Panc1 (cell line): ENCODE measurements around the gene SLC5A2. TPM values are rescaled to one million over a fixed set of nuclear protein-coding genes. Genes with fewer than 3 reads are reported as not detected.
A peak's percentile ranks its signal among the peaks of the same experiment; 100 is the strongest.

Source experiments
- ATAC-seq: fragments of 200-7000 bp; cut with Tn5 transposase; 2 replicates; pipeline ENCODE4 v1.9.1; 2020; ENCODE audit warnings: mild to moderate bottlenecking, moderate library complexity
- Bru-seq: library from RNA; stranded (reverse); fragments of 400-500 nt; gene quantifications from one replicate; lab custom pipeline; 2021; lab: Mats Ljungman, UMichigan
- BruChase-seq, 2 experiments: library from RNA; stranded (reverse); fragments of 400-500 nt; gene quantifications; one replicate each; lab custom pipeline; 2021; lab: Mats Ljungman, UMichigan
- BruUV-seq: library from RNA; stranded (reverse); fragments of 400-500 nt; replicated peaks from 2 replicates; lab custom pipeline; 2021; lab: Mats Ljungman, UMichigan
- CTCF ChIA-PET: fragments of 300-600 bp; sonication (Branson Sonifier 250); formaldehyde crosslinking; loops from one replicate; lab custom pipeline; 2022; ENCODE audit warnings: antibody characterized with exemption; lab: Charles Lee
- POLR2A ChIA-PET: fragments of 300-600 bp; sonication (Branson Sonifier 250); formaldehyde crosslinking; loops from one replicate; lab custom pipeline; 2022; ENCODE audit warnings: antibody characterized with exemption; lab: Charles Lee
- DNase-seq: peaks from one replicate; pipeline ENCODE4 v3.0.0-alpha.2; 2010; ENCODE audit warnings: low read depth, low spot score
- H3K27ac ChIP-seq: 2 replicates; pipeline ENCODE4 v1.5.1; 2011; ENCODE audit warnings: mild to moderate bottlenecking, low read length, inconsistent platforms
- H3K27me3 ChIP-seq: fragments of 200-500 bp; sonication (Bioruptor generic); 2 replicates; pipeline ENCODE4 v1.6.0; 2014; ENCODE audit warnings: low read length, inconsistent platforms; ENCODE audit not compliant: control insufficient read depth, insufficient read depth
- H3K36me3 ChIP-seq: fragments of 200-500 bp; sonication (Bioruptor generic); 2 replicates; pipeline ENCODE4 v1.5.1; 2014; ENCODE audit warnings: inconsistent platforms, mild to moderate bottlenecking, low read length, moderate library complexity; ENCODE audit not compliant: control insufficient read depth, insufficient read depth
- H3K4me1 ChIP-seq: 2 replicates; pipeline ENCODE4 v1.5.1; 2011; ENCODE audit warnings: inconsistent platforms, mild to moderate bottlenecking, low read length, moderate library complexity; ENCODE audit not compliant: control insufficient read depth, insufficient read depth
- H3K4me3 ChIP-seq, 2 experiments: 2 replicates each; pipeline ENCODE4 v1.5.1; 2011 to 2012; ENCODE audit warnings: low read depth in 2 of 2, low read length in 2 of 2, mild to moderate bottlenecking in 2 of 2, inconsistent platforms in 1 of 2, moderate library complexity in 1 of 2
- H3K9me3 ChIP-seq: fragments of 200-500 bp; sonication (Bioruptor generic); 2 replicates; pipeline ENCODE4 v1.5.1; 2014; ENCODE audit warnings: low read depth, mild to moderate bottlenecking, inconsistent platforms, low read length, moderate library complexity; ENCODE audit not compliant: control insufficient read depth, insufficient read depth
- CTCF ChIP-seq: fragments of 450-650 bp; IDR thresholded peaks from 2 replicates; pipeline ENCODE4 v1.5.1; 2017; ENCODE audit warnings: mild to moderate bottlenecking
- POLR2AphosphoS5 ChIP-seq: IDR thresholded peaks from 2 replicates; pipeline ENCODE4 v1.6.1; 2012; ENCODE audit warnings: mild to moderate bottlenecking, low read depth, low read length, moderate library complexity
- REST ChIP-seq, 2 experiments: IDR thresholded peaks; 2 replicates each; pipeline ENCODE4 v1.6.1; 2011 to 2012; ENCODE audit warnings: low read depth in 2 of 2, control low read depth in 1 of 2, low read length in 1 of 2, mild to moderate bottlenecking in 1 of 2, moderate library complexity in 1 of 2; ENCODE audit not compliant: insufficient read depth in 1 of 2
- SIN3A ChIP-seq: IDR thresholded peaks from 2 replicates; pipeline ENCODE4 v1.6.1; 2012; ENCODE audit warnings: low read depth, mild to moderate bottlenecking, low read length, moderate library complexity, borderline replicate concordance; ENCODE audit not compliant: insufficient read depth
- TCF7L2 ChIP-seq: IDR thresholded peaks from 2 replicates; pipeline ENCODE4 v1.6.1; 2011; ENCODE audit warnings: mild to moderate bottlenecking, low read depth, low read length, inconsistent platforms
- in situ Hi-C: cut with HindIII; loops from 2 replicates; pipeline ENCODE4 v1.10.0; 2016; ENCODE audit warnings: low sequenced_read_pairs, low pct_unique_long_range_greater_than_20kb
- intact Hi-C: fragments of 100-400 bp; cut with micrococcal nuclease; formaldehyde crosslinking; loops from one replicate; pipeline ENCODE4 v1.10.0; 2022; ENCODE audit not compliant: unreplicated experiment
- long read RNA-seq: library from polyadenylated mRNA; unstranded; transcript quantifications from one replicate; pipeline ENCODE4 v2.0.0, GENCODE V29; 2021; ENCODE audit not compliant: unreplicated experiment
- polyA plus RNA-seq: library from polyadenylated mRNA; unstranded; fragments of >200 nt; gene quantifications from one replicate; pipeline ENCODE4 v1.2.1, GENCODE V29; 2012; ENCODE audit warnings: missing spikeins; ENCODE audit not compliant: insufficient read length
- total RNA-seq: library from RNA; stranded (reverse); gene quantifications from one replicate; pipeline ENCODE4 v1.2.1, GENCODE V29; 2021; ENCODE audit not compliant: unreplicated experiment

Gene SLC5A2
- 0.15 TPM for total RNA-seq
- 7.5 TPM for polyA plus RNA-seq
- Bru-seq, nascent RNA: percentile 9 among the genes with signal in this experiment
- BruChase-seq, experiment 1, labeled RNA remaining after a 2-hour chase: not detected
- BruChase-seq, experiment 2, labeled RNA remaining after a 6-hour chase: percentile 14 among the genes with signal in this experiment
- long read RNA-seq: 0 reads

- H3K27ac ChIP-seq: no peak within 1 kb of the TSS
- TF ChIP-seq POLR2AphosphoS5 (no peak), TCF7L2 (no peak), REST (IDR thresholded peaks at IDR 0.05; ENCODE audit: insufficient read depth in 1 of 2, low read depth in 2 of 2, low read length in 1 of 2) (no peak), CTCF (no peak), SIN3A (no peak)
- H3K4me3 ChIP-seq: no peak within 1 kb of the TSS
- H3K4me1 ChIP-seq: no peaks in the 10 kb centered on the region
- no peaks in the 10 kb centered on the region for H3K36me3 ChIP-seq
- no peaks in the 10 kb centered on the region for H3K27me3 ChIP-seq
- CTCF ChIA-PET: no interaction called here
- BruUV-seq: no TSS peak
- no peak for ATAC-seq
- in situ Hi-C loops (no loop called here), intact Hi-C loops (loop anchor here (10.0 kb wide), 1 partner anchor 192 kb away; no protein-coding TSS in a partner anchor)
- H3K9me3 ChIP-seq: no peaks in the 10 kb centered on the region
- POLR2A ChIA-PET: no interaction called here
- no peak for DNase-seq
Measured at GRCh38 chr16:31483081-31483480, at the start of gene SLC5A2. TSS of gene SLC5A2 (plus strand) at chr16:31483123. CDS start at chr16:31483137, 14 bp downstream.

GRCh38 chr16:31435341-31436220, 47.3 kb upstream of the SLC5A2 start:
- no peaks in the 10 kb centered on the region for H3K36me3 ChIP-seq
- CTCF ChIA-PET: interaction anchor here (0.6 kb wide), 1 partner anchor 236 kb away, joined by 4 read pairs; no protein-coding TSS in a partner anchor
- H3K27ac ChIP-seq: no peak overlapping the region
- no peaks in the 10 kb centered on the region for H3K27me3 ChIP-seq
- intact Hi-C loops: no loop called here
- POLR2A ChIA-PET: no interaction called here
- TF ChIP-seq REST (IDR thresholded peaks at IDR 0.05; ENCODE audit: insufficient read depth in 1 of 2, low read depth in 2 of 2, low read length in 1 of 2) (no peak), TCF7L2 (no peak), SIN3A (no peak)
- ATAC-seq (0 out of 2 replicates have a peak, but pooled peaks have one; percentile 27), DNase-seq (no peak)
- in situ Hi-C loops: no loop called here
- no peak overlapping the region for H3K4me3 ChIP-seq
- no TSS peak for BruUV-seq
- H3K9me3 ChIP-seq: no peaks in the 10 kb centered on the region
- no peaks in the 10 kb centered on the region for H3K4me1 ChIP-seq
